ENCODE data around the gene PDE10A. TPM values are rescaled to one million over a fixed set of nuclear protein-coding genes. Genes with fewer than 3 reads are reported as not detected.

Gene PDE10A
- total RNA-seq, 1 experiment from 2014 or later, result 2.1 TPM

DNA sequence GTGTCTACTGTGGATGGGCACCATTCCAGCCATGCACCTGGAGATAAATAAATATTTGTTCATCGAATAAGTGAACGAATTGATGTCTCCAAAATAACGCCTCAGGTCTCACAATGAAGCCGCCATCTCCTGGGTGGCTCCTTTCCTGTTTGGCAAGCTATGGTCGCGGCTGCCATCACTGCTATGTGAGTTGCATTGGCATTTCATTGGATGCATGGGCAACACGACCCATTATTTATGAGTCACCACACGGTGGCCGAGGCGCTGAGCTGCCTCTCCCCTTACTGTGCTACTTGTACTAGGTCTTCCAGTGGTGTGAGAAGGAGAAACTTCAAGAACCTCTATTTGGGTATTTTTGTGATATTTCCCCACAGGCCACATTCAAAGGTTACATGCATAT is 21.3 kb upstream of the PDE10A start:
- no peak for ATAC-seq
- no peaks in the 10 kb centered on the region for H3K9me2 ChIP-seq (replicated peaks; ENCODE audit: low read length)

DNA sequence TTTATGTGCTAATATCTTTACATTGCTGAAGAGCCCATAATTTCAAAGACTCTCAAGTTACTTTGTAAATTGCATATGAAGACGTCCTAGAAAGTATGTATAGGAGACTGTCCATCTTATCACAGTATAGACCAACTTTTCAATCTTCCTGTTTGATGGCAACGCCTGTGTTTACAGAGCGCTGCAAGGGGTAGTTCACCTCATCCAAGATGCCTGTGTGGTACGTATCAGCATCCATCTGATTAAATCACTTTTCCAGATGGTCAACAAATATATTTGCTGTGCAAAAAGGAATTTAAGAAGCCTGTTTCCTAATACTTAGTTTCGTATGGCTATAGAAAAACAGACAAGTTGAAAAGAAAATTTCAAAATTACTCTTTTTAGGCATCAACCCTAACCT is 17.9 kb upstream of the PDE10A start:
- intact Hi-C loops (cut with micrococcal nuclease), result no loop called here
- no peaks in the 10 kb centered on the region for H3F3A ChIP-seq (ENCODE audit: low read length, unreplicated experiment)
- CTCF ChIA-PET, result no interaction called here
- no peaks in the 10 kb centered on the region for H3K27me3 ChIP-seq (ENCODE audit: low read length)
- H3K4me3 ChIP-seq (ENCODE audit: low read length), result no peak overlapping the region
- BruUV-seq (replicated peaks), result no TSS peak
- POLR2A ChIA-PET (ENCODE audit: unreplicated experiment), result interaction anchor here (0.6 kb wide), 1 partner anchor 41 kb away, joined by 3 read pairs; no protein-coding TSS in a partner anchor
- H3K9me3 ChIP-seq (ENCODE audit: low read length), result no peaks in the 10 kb centered on the region
- no peaks in the 10 kb centered on the region for H4K20me1 ChIP-seq (ENCODE audit: low read length)
- TF ChIP-seq, protein P1, sequence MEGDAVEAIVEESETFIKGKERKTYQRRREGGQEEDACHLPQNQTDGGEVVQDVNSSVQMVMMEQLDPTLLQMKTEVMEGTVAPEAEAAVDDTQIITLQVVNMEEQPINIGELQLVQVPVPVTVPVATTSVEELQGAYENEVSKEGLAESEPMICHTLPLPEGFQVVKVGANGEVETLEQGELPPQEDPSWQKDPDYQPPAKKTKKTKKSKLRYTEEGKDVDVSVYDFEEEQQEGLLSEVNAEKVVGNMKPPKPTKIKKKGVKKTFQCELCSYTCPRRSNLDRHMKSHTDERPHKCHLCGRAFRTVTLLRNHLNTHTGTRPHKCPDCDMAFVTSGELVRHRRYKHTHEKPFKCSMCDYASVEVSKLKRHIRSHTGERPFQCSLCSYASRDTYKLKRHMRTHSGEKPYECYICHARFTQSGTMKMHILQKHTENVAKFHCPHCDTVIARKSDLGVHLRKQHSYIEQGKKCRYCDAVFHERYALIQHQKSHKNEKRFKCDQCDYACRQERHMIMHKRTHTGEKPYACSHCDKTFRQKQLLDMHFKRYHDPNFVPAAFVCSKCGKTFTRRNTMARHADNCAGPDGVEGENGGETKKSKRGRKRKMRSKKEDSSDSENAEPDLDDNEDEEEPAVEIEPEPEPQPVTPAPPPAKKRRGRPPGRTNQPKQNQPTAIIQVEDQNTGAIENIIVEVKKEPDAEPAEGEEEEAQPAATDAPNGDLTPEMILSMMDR (conservative IDR thresholded peaks at IDR 0.05; ENCODE audit: low read depth, low read length), result no peak
- TF ChIP-seq EZH2phosphoT487 (IDR thresholded peaks at IDR 0.05; ENCODE audit: borderline replicate concordance, low read length) (no peak), EZH2 (IDR thresholded peaks at IDR 0.05; ENCODE audit: low read length, unreplicated experiment) (no peak)
- H3K36me3 ChIP-seq (ENCODE audit: low read depth, low read length), result no peaks in the 10 kb centered on the region
- H3K4me2 ChIP-seq (ENCODE audit: low read length), result no peak overlapping the region
- DNase-seq, result no peak
- ATAC-seq, result no peak
- H3K79me2 ChIP-seq (ENCODE audit: low read length), result no peaks in the 10 kb centered on the region
- H3K4me1 ChIP-seq (ENCODE audit: insufficient read depth, low read length), result no peaks in the 10 kb centered on the region
- H2AFZ ChIP-seq (ENCODE audit: low read length), result no peak overlapping the region
- no peaks in the 10 kb centered on the region for H3K9me2 ChIP-seq (replicated peaks; ENCODE audit: low read length)
- no peak overlapping the region for H3K27ac ChIP-seq (ENCODE audit: low read length)
- H3K9ac ChIP-seq (ENCODE audit: low read length), result no peak overlapping the region

More for the DNA sequence above, 21.3 kb upstream of the PDE10A start:
- Histone ChIP-seq H3K4me3 (ENCODE audit: low read length) (no peak overlapping the region), H3K27ac (ENCODE audit: low read length) (no peak overlapping the region), H3K79me2 (ENCODE audit: low read length) (no peaks in the 10 kb centered on the region), H3K36me3 (ENCODE audit: low read depth, low read length) (no peaks in the 10 kb centered on the region), H4K20me1 (ENCODE audit: low read length) (no peaks in the 10 kb centered on the region), H2AFZ (ENCODE audit: low read length) (no peak overlapping the region), H3F3A (ENCODE audit: low read length, unreplicated experiment) (no peaks in the 10 kb centered on the region), H3K9me3 (ENCODE audit: low read length) (no peaks in the 10 kb centered on the region), H3K4me2 (ENCODE audit: low read length) (no peak overlapping the region), H3K9ac (ENCODE audit: low read length) (no peak overlapping the region), H3K27me3 (ENCODE audit: low read length) (no peaks in the 10 kb centered on the region), H3K4me1 (ENCODE audit: insufficient read depth, low read length) (no peaks in the 10 kb centered on the region)
- ChIA-PET POLR2A (ENCODE audit: unreplicated experiment) (no interaction called here), CTCF (no interaction called here)
- no TSS peak for BruUV-seq (replicated peaks)
- intact Hi-C loops (cut with micrococcal nuclease), result no loop called here
- peak; percentile 7 for DNase-seq
- TF ChIP-seq, protein P1 (conservative IDR thresholded peaks at IDR 0.05; ENCODE audit: low read depth, low read length), result no peak
- TF ChIP-seq EZH2 (IDR thresholded peaks at IDR 0.05; ENCODE audit: low read length, unreplicated experiment) (no peak), EZH2phosphoT487 (IDR thresholded peaks at IDR 0.05; ENCODE audit: borderline replicate concordance, low read length) (no peak)

DNA sequence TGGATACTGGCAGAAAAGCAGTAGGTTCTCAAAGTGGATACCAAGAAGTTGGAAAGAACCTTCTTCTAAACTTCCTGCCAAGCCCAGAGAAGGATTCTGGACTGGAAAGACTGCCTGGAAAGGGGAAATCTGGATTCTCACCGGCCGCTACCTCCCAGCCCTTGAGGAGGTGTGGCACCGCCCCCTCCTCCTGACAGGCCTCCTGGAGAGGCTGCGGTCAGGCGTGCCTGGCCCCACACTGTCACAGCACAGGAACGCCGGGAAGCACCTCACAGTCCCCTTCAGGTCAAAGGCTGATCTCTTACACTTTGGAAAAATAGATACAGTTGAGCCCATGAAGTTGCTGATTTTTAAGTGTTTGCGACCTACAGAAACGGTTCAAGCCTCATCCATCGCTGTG is 16.3 kb upstream of the PDE10A start:
- no peak for ATAC-seq
- BruUV-seq (replicated peaks), result no TSS peak

More for the DNA sequence above, 16.3 kb upstream of the PDE10A start:
- Histone ChIP-seq H3K36me3 (ENCODE audit: low read depth, low read length) (no peaks in the 10 kb centered on the region), H3K27ac (ENCODE audit: low read length) (no peak overlapping the region), H4K20me1 (ENCODE audit: low read length) (no peaks in the 10 kb centered on the region), H3K9ac (ENCODE audit: low read length) (no peak overlapping the region), H3K4me2 (ENCODE audit: low read length) (no peak overlapping the region), H3K9me3 (ENCODE audit: low read length) (no peaks in the 10 kb centered on the region), H2AFZ (ENCODE audit: low read length) (no peak overlapping the region), H3F3A (ENCODE audit: low read length, unreplicated experiment) (no peaks in the 10 kb centered on the region), H3K79me2 (ENCODE audit: low read length) (no peaks in the 10 kb centered on the region), H3K9me2 (replicated peaks; ENCODE audit: low read length) (no peaks in the 10 kb centered on the region), H3K4me3 (ENCODE audit: low read length) (no peak overlapping the region), H3K27me3 (ENCODE audit: low read length) (no peaks in the 10 kb centered on the region), H3K4me1 (ENCODE audit: insufficient read depth, low read length) (no peaks in the 10 kb centered on the region)
- ChIA-PET POLR2A (ENCODE audit: unreplicated experiment) (no interaction called here), CTCF (no interaction called here)
- TF ChIP-seq EZH2 (IDR thresholded peaks at IDR 0.05; ENCODE audit: low read length, unreplicated experiment) (no peak), EZH2phosphoT487 (IDR thresholded peaks at IDR 0.05; ENCODE audit: borderline replicate concordance, low read length) (no peak)
- TF ChIP-seq, protein P1 (conservative IDR thresholded peaks at IDR 0.05; ENCODE audit: low read depth, low read length), result no peak
- intact Hi-C loops (cut with micrococcal nuclease), result no loop called here
- no peak for DNase-seq

All from PC-3 (cell line).